HepG2 (cell line): Measurements from ENCODE around the gene TSN.

ENCODE experiments used
- CC2D1A ChIP-seq: sonication (generic); formaldehyde crosslinking; IDR thresholded peaks from 2 replicates; pipeline ENCODE4 v1.8.1; 2023; ENCODE audit warnings: mild to moderate bottlenecking, missing genetic modification reagents
- FOXK2 ChIP-seq: fragments of 450-650 bp; IDR thresholded peaks from 2 replicates; pipeline ENCODE4 v1.6.1; 2016
- HMG20B ChIP-seq: conservative IDR thresholded peaks from 2 replicates; pipeline ENCODE4 v1.6.1; 2016; ENCODE audit warnings: missing genetic modification reagents, missing compliant biosample characterization
- POLR2G ChIP-seq: fragments of 200-400 bp; formaldehyde crosslinking; IDR thresholded peaks from 2 replicates; pipeline ENCODE4 v1.6.1; 2018; ENCODE audit warnings: mild to moderate bottlenecking, low read depth, low read length, moderate library complexity
- SOX13 ChIP-seq, 3 experiments: fragments of 450-650 bp in 1 of 3; sonication (generic) in 1 of 3; formaldehyde crosslinking in 1 of 3; IDR thresholded peaks in 2 of 3; conservative IDR thresholded peaks in 1 of 3; 2 replicates each; pipeline versions ENCODE4 v1.5.0 to v1.6.1; 2016 to 2020; ENCODE audit warnings: antibody characterized with exemption in 1 of 3, mild to moderate bottlenecking in 1 of 3, missing compliant biosample characterization in 1 of 3, missing genetic modification reagents in 1 of 3, moderate library complexity in 1 of 3
- ZIK1 ChIP-seq: sonication (generic); formaldehyde crosslinking; IDR thresholded peaks from 2 replicates; pipeline ENCODE4 v1.5.0; 2020; ENCODE audit warnings: mild to moderate bottlenecking, low read depth, missing genetic modification reagents, borderline replicate concordance
- ZNF263 ChIP-seq: sonication (generic); formaldehyde crosslinking; IDR thresholded peaks from 2 replicates; pipeline ENCODE4 v1.4.0; 2020; ENCODE audit warnings: missing genetic modification reagents
- ZNF589 ChIP-seq: sonication (generic); formaldehyde crosslinking; conservative IDR thresholded peaks from 2 replicates; pipeline ENCODE4 v1.8.0; 2022; ENCODE audit warnings: mild to moderate bottlenecking, moderate library complexity, missing genetic modification reagents
- TF ChIP-seq, protein P1 (sequence below): sonication (generic); formaldehyde crosslinking; IDR thresholded peaks from 2 replicates; pipeline ENCODE4 v1.5.0; 2020; ENCODE audit warnings: mild to moderate bottlenecking, missing genetic modification reagents, moderate library complexity

GRCh38 chr2:121794233-121794632 lies 38.8 kb downstream of the TSN start:
- TF ChIP-seq, protein P1, sequence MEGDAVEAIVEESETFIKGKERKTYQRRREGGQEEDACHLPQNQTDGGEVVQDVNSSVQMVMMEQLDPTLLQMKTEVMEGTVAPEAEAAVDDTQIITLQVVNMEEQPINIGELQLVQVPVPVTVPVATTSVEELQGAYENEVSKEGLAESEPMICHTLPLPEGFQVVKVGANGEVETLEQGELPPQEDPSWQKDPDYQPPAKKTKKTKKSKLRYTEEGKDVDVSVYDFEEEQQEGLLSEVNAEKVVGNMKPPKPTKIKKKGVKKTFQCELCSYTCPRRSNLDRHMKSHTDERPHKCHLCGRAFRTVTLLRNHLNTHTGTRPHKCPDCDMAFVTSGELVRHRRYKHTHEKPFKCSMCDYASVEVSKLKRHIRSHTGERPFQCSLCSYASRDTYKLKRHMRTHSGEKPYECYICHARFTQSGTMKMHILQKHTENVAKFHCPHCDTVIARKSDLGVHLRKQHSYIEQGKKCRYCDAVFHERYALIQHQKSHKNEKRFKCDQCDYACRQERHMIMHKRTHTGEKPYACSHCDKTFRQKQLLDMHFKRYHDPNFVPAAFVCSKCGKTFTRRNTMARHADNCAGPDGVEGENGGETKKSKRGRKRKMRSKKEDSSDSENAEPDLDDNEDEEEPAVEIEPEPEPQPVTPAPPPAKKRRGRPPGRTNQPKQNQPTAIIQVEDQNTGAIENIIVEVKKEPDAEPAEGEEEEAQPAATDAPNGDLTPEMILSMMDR (CRISPR knock-in tag): no peak
- TF ChIP-seq POLR2G (no peak), SOX13 (IDR thresholded peaks at IDR 0.05) (no peak), SOX13 (CRISPR knock-in tag; conservative IDR thresholded peaks at IDR 0.05 in 1 of 2, IDR thresholded peaks at IDR 0.05 in 1 of 2) (no peak), CC2D1A (no peak), HMG20B (CRISPR knock-in tag) (no peak), ZNF589 (CRISPR knock-in tag) (no peak), ZNF263 (no peak), ZIK1 (no peak), FOXK2 (no peak)
